HCT116 (cell line): Measurements from ENCODE around the gene KRCC1. TPM values are rescaled to one million over a fixed set of nuclear protein-coding genes. Genes with fewer than 3 reads are reported as not detected.

Experiments
- ATAC-seq: fragments of 200-7000 bp; cut with Tn5 transposase; 2 replicates; pipeline ENCODE4 v1.9.1; 2020; ENCODE audit warnings: mild to moderate bottlenecking, moderate library complexity
- BruUV-seq: library from RNA; stranded (reverse); fragments of 400-500 nt; replicated peaks from 2 replicates; lab custom pipeline; 2021; lab: Mats Ljungman, UMichigan
- CTCF ChIA-PET: fragments of 300-600 bp; sonication (Branson Sonifier 250); formaldehyde crosslinking; loops from one replicate; lab custom pipeline; 2021; ENCODE audit warnings: antibody characterized with exemption; lab: Charles Lee
- POLR2A ChIA-PET: fragments of 300-600, 350-600 bp; sonication (Branson Sonifier 250); formaldehyde crosslinking; loops from one replicate; lab custom pipeline; 2021; ENCODE audit warnings: antibody characterized with exemption; lab: Charles Lee
- RAD21 ChIA-PET, 2 experiments: fragments of 300-600 bp; sonication (Branson Sonifier 250); formaldehyde crosslinking; loops; one replicate each; lab custom pipeline; 2023; ENCODE audit warnings: low total read pairs in 2 of 2; ENCODE audit not compliant: uncharacterized antibody in 2 of 2, unreplicated experiment in 2 of 2, low non-redundant PET in 1 of 2; lab: Charles Lee
- DNase-seq: peaks from one replicate; pipeline ENCODE4 v3.0.0-alpha.2; 2010; ENCODE audit warnings: low read depth, low spot score
- H2AFZ ChIP-seq: fragments of 200-600 bp; shearing (Covaris generic), sonication (generic); 2 replicates; pipeline ENCODE4 v1.6.1; 2017; ENCODE audit warnings: low read depth, mixed run types, mixed read lengths, antibody characterized with exemption, low read length; ENCODE audit not compliant: poor library complexity, severe bottlenecking
- H3K27ac ChIP-seq: 2 replicates; pipeline ENCODE4 v1.5.1; 2012; ENCODE audit warnings: low read depth, low read length
- H3K27me3 ChIP-seq: fragments of 200-600 bp; sonication (generic); 2 replicates; pipeline ENCODE4 v1.6.1; 2016; ENCODE audit warnings: mixed run types, low read length, mixed read lengths; ENCODE audit not compliant: insufficient read depth
- H3K36me3 ChIP-seq, 2 experiments: fragments of 200-500 bp in 1 of 2; fragments of 200-600 bp in 1 of 2; sonication (Bioruptor generic) in 1 of 2; sonication (generic) in 1 of 2; 2 replicates each; pipeline versions ENCODE4 v1.5.1 to v1.6.1; 2014 to 2016; ENCODE audit warnings: low read length in 2 of 2, inconsistent platforms in 1 of 2, mixed read lengths in 1 of 2, mixed run types in 1 of 2; ENCODE audit not compliant: insufficient read depth in 2 of 2, control insufficient read depth in 1 of 2
- H3K4me1 ChIP-seq, 2 experiments: fragments of 200-600 bp in 1 of 2; sonication (generic) in 1 of 2; 2 replicates each; pipeline versions ENCODE4 v1.5.1 to v1.6.1; 2012 to 2017; ENCODE audit warnings: low read length in 2 of 2, inconsistent platforms in 1 of 2, mild to moderate bottlenecking in 1 of 2, mixed read lengths in 1 of 2, mixed run types in 1 of 2, moderate library complexity in 1 of 2; ENCODE audit not compliant: insufficient read depth in 2 of 2, control insufficient read depth in 1 of 2
- H3K4me2 ChIP-seq: fragments of 200-600 bp; sonication (generic); 2 replicates; pipeline ENCODE4 v1.6.1; 2017; ENCODE audit warnings: mixed run types, low read length, mixed read lengths
- H3K4me3 ChIP-seq, 2 experiments: fragments of 200-600 bp in 1 of 2; sonication (generic) in 1 of 2; replicated peaks in 1 of 2; 2 replicates each; pipeline ENCODE4 v1.5.1; 2011 to 2016; ENCODE audit warnings: low read length in 2 of 2, control low read depth in 1 of 2, low read depth in 1 of 2, mild to moderate bottlenecking in 1 of 2, mixed read lengths in 1 of 2, mixed run types in 1 of 2
- H3K79me2 ChIP-seq: fragments of 200-600 bp; sonication (generic); 2 replicates; pipeline ENCODE4 v1.6.1; 2017; ENCODE audit warnings: mild to moderate bottlenecking, mixed run types, low read length, moderate library complexity, mixed read lengths; ENCODE audit not compliant: insufficient read depth
- H3K9ac ChIP-seq: fragments of 200-600 bp; sonication (generic); 2 replicates; pipeline ENCODE4 v1.6.1; 2016; ENCODE audit warnings: low read length, mixed read lengths
- H3K9me2 ChIP-seq: fragments of 200-600 bp; sonication (generic), shearing (Covaris generic); 2 replicates; pipeline ENCODE4 v1.6.1; 2017; ENCODE audit warnings: mixed run types, mild to moderate bottlenecking, moderate library complexity; ENCODE audit not compliant: insufficient read depth
- H3K9me3 ChIP-seq, 2 experiments: fragments of 200-500 bp in 1 of 2; fragments of 200-600 bp in 1 of 2; sonication (Bioruptor generic) in 1 of 2; sonication (generic) in 1 of 2; 2 replicates each; pipeline ENCODE4 v1.6.1; 2014 to 2017; ENCODE audit warnings: low read length in 2 of 2, mixed read lengths in 2 of 2, inconsistent platforms in 1 of 2, low read depth in 1 of 2, mild to moderate bottlenecking in 1 of 2, mixed run types in 1 of 2, moderate library complexity in 1 of 2; ENCODE audit not compliant: control insufficient read depth in 1 of 2, insufficient read depth in 1 of 2
- H4K20me1 ChIP-seq: fragments of 200-600 bp; sonication (generic), shearing (Covaris generic); 2 replicates; pipeline ENCODE4 v1.6.1; 2017; ENCODE audit warnings: mixed run types, mild to moderate bottlenecking, moderate library complexity; ENCODE audit not compliant: insufficient read depth
- CBX3 ChIP-seq: IDR thresholded peaks from 2 replicates; pipeline ENCODE4 v1.6.1; 2012; ENCODE audit warnings: low read depth
- CEBPB ChIP-seq: IDR thresholded peaks from 2 replicates; pipeline ENCODE4 v1.6.1; 2012; ENCODE audit warnings: low read depth
- CTCF ChIP-seq, 3 experiments: fragments of 200-600 bp in 1 of 3; sonication (generic) in 1 of 3; IDR thresholded peaks in 2 of 3; conservative IDR thresholded peaks in 1 of 3; 2 replicates each; pipeline ENCODE4 v1.5.1; 2012 to 2017; ENCODE audit warnings: low read depth in 2 of 3, low read length in 2 of 3, antibody characterized with exemption in 1 of 3, borderline replicate concordance in 1 of 3, control low read depth in 1 of 3, mild to moderate bottlenecking in 1 of 3, mixed read lengths in 1 of 3, mixed run types in 1 of 3, moderate library complexity in 1 of 3; ENCODE audit not compliant: insufficient read depth in 1 of 3
- EGR1 ChIP-seq: IDR thresholded peaks from 2 replicates; pipeline ENCODE4 v1.6.1; 2012; ENCODE audit warnings: low read depth
- ELF1 ChIP-seq: IDR thresholded peaks from 2 replicates; pipeline ENCODE4 v1.6.1; 2012; ENCODE audit warnings: low read depth, borderline replicate concordance
- EZH2 ChIP-seq: fragments of 200-600 bp; sonication (generic); IDR thresholded peaks from 2 replicates; pipeline ENCODE4 v1.6.1; 2017; ENCODE audit warnings: antibody characterized with exemption, mixed run types
- JUND ChIP-seq: IDR thresholded peaks from 2 replicates; pipeline ENCODE4 v1.6.1; 2012
- POLR2A ChIP-seq: IDR thresholded peaks from 2 replicates; pipeline ENCODE4 v1.7.0; 2011; ENCODE audit warnings: borderline replicate concordance; ENCODE audit not compliant: insufficient read depth, insufficient read length; ENCODE audit errors: extremely low read depth
- REST ChIP-seq: IDR thresholded peaks from 2 replicates; pipeline ENCODE4 v1.6.1; 2012; ENCODE audit warnings: low read depth
- SRF ChIP-seq: IDR thresholded peaks from 2 replicates; pipeline ENCODE4 v1.6.1; 2012; ENCODE audit warnings: low read depth
- YY1 ChIP-seq: IDR thresholded peaks from 2 replicates; pipeline ENCODE4 v1.6.1; 2011; ENCODE audit warnings: low read length, low read depth, moderate library complexity, mild to moderate bottlenecking; ENCODE audit not compliant: insufficient replicate concordance; ENCODE audit errors: extremely low read depth
- ZFX ChIP-seq: fragments of 450-650 bp; IDR thresholded peaks from 2 replicates; pipeline ENCODE4 v1.6.1; 2017
- ZNF274 ChIP-seq: fragments of 200-500 bp; sonication (Bioruptor generic); IDR thresholded peaks from 2 replicates; pipeline ENCODE4 v1.6.1; 2014; ENCODE audit warnings: mild to moderate bottlenecking, low read depth, low read length, inconsistent platforms
- intact Hi-C: fragments of 100-400 bp; cut with micrococcal nuclease; formaldehyde crosslinking; loops from 2 replicates; pipeline ENCODE4 v1.10.0; 2022
- total RNA-seq: library from RNA; stranded (reverse); gene quantifications from one replicate; pipeline ENCODE4 v1.2.1, GENCODE V29; 2021; ENCODE audit not compliant: unreplicated experiment

KRCC1 gene
- total RNA-seq, 1 experiment from 2014 or later, result 5.8 TPM

GRCh38 chr2:88057437-88057844, 1.9 kb upstream of the KRCC1 start:
- BruUV-seq, result no TSS peak
- no peaks in the 10 kb centered on the region for H3K27me3 ChIP-seq
- ChIA-PET RAD21 (no interaction called here), POLR2A (no interaction called here), CTCF (no interaction called here)
- intact Hi-C loops, result no loop called here
- H3K4me3 ChIP-seq, result no peak overlapping the region
- peaks cover 7 to 21% of the 10 kb centered on the region in 2 experiments; a peak in 3 of 4 replicates for H3K4me1 ChIP-seq
- no peak overlapping the region for H2AFZ ChIP-seq
- ATAC-seq (no peak), DNase-seq (no peak)
- no peak overlapping the region for H3K27ac ChIP-seq
- no peaks in the 10 kb centered on the region for H3K9me3 ChIP-seq
- H3K4me2 ChIP-seq, result no peak overlapping the region
- no peak overlapping the region for H3K9ac ChIP-seq
- TF ChIP-seq CBX3, result no peak
- no peak for TF ChIP-seq ZNF274
- no peak for TF ChIP-seq JUND
- TF ChIP-seq YY1, result no peak
- no peak for TF ChIP-seq REST
- no peak for TF ChIP-seq EGR1
- TF ChIP-seq ELF1, result no peak
- no peak for TF ChIP-seq CEBPB
- no peak for TF ChIP-seq POLR2A
- no peak for TF ChIP-seq EZH2
- TF ChIP-seq CTCF (IDR thresholded peaks at IDR 0.05 in 2 of 3, conservative IDR thresholded peaks at IDR 0.05 in 1 of 3; ENCODE audit: borderline replicate concordance in 1 of 3, insufficient read depth in 1 of 3, low read depth in 2 of 3, low read length in 2 of 3), result no peak
- TF ChIP-seq SRF, result no peak
- no peak for TF ChIP-seq ZFX
- peaks cover 26% of the 10 kb centered on the region for H3K79me2 ChIP-seq
- no peaks in the 10 kb centered on the region for H3K36me3 ChIP-seq
- H4K20me1 ChIP-seq, result no peaks in the 10 kb centered on the region
- H3K9me2 ChIP-seq, result no peaks in the 10 kb centered on the region
